ENCODE results near the gene RMND5B.

DNA sequence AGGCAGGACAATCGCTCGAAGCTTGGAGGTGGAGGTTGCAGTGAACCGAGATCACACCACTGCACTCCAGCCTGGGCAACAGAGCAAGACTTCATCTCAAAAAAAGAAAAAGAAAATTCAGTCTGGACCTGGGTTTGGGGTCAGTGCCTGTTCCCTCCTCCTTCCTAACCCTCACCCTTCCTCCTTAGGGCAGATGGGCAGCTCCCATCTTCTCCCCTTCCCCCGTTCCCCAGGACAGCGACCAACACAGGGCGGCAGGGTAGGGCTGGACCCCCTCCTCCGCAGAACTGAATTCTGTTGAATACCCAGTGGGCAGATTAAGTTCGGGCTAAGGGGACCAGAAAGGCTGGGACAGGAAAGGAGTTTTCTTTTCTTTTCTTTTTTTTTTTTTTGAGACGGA, 1.5 kb upstream of the RMND5B start:
- TF ChIP-seq POLR2AphosphoS5 (IDR thresholded peaks at IDR 0.05; ENCODE audit: low read depth, low read length) (no peak), RFX5 (IDR thresholded peaks at IDR 0.05; ENCODE audit: low read length) (no peak), EZH2phosphoT487 (IDR thresholded peaks at IDR 0.05; ENCODE audit: borderline replicate concordance, low read depth) (no peak), SIN3A (IDR thresholded peaks at IDR 0.05; ENCODE audit: borderline replicate concordance, low read depth, low read length) (no peak), ZBTB33 (IDR thresholded peaks at IDR 0.05; ENCODE audit: borderline replicate concordance, low read depth) (no peak), ELF1 (IDR thresholded peaks at IDR 0.05) (no peak), MAX (IDR thresholded peaks at IDR 0.05; ENCODE audit: low read depth) (no peak), CHD2 (IDR thresholded peaks at IDR 0.05; ENCODE audit: low read length, partially characterized antibody) (no peak), REST (IDR thresholded peaks at IDR 0.05; ENCODE audit: low read depth, low read length) (no peak), GABPA (IDR thresholded peaks at IDR 0.05; ENCODE audit: low read depth) (no peak), EP300 (IDR thresholded peaks at IDR 0.05; ENCODE audit: borderline replicate concordance in 1 of 2, low read depth in 1 of 2, low read length in 1 of 2) (no peak), TAF1 (IDR thresholded peaks at IDR 0.05; ENCODE audit: borderline replicate concordance, low read depth, low read length) (no peak), FOXM1 (IDR thresholded peaks at IDR 0.05; ENCODE audit: low read depth) (no peak)
- TF ChIP-seq, protein P1, sequence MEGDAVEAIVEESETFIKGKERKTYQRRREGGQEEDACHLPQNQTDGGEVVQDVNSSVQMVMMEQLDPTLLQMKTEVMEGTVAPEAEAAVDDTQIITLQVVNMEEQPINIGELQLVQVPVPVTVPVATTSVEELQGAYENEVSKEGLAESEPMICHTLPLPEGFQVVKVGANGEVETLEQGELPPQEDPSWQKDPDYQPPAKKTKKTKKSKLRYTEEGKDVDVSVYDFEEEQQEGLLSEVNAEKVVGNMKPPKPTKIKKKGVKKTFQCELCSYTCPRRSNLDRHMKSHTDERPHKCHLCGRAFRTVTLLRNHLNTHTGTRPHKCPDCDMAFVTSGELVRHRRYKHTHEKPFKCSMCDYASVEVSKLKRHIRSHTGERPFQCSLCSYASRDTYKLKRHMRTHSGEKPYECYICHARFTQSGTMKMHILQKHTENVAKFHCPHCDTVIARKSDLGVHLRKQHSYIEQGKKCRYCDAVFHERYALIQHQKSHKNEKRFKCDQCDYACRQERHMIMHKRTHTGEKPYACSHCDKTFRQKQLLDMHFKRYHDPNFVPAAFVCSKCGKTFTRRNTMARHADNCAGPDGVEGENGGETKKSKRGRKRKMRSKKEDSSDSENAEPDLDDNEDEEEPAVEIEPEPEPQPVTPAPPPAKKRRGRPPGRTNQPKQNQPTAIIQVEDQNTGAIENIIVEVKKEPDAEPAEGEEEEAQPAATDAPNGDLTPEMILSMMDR (IDR thresholded peaks at IDR 0.05) = no peak
